Measurements from ENCODE around the gene PHLPP2. TPM values are rescaled to one million over a fixed set of nuclear protein-coding genes. Genes with fewer than 3 reads are reported as not detected.
"Not testable (repeated sequence)": the region's sequence is repeated elsewhere in the genome, so short reads cannot be mapped to it uniquely, and the experiment has no call there.

The PHLPP2 gene
- total RNA-seq, 1 experiment from 2014 or later = 4.4 TPM

DNA sequence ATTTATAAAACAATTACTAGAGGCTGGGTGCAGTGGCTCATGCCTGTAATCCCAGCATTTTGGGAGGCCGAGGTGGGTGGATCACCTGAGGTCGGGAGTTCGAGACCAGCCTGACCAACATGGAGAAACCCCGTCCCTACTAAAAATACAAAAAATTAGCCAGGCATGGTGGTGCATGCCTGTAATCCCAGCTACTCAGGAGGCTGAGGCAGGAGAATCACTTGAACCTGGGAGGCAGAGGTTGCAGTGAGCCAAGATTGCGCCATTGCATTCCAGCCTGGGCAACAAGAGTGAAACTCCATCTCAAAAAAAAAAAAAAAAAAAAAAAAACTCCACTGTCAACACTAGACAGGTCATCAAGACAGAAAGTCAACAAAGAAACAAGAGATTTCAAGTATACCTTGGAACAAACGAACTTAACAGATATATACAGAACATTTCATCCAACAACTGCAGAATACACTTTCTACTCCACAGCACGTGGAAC is 129.1 kb downstream of the PHLPP2 start:
- BruUV-seq (replicated peaks); CTCF ChIA-PET; H4K20me1 ChIP-seq (ENCODE audit: low read length); H3K27me3 ChIP-seq (ENCODE audit: low read length); H3K9me3 ChIP-seq (ENCODE audit: low read length); H3K79me2 ChIP-seq (ENCODE audit: low read length); POLR2A ChIA-PET (ENCODE audit: unreplicated experiment); DNase-seq; H3K9ac ChIP-seq (ENCODE audit: low read length); H3K4me3 ChIP-seq (ENCODE audit: low read length); intact Hi-C loops (cut with micrococcal nuclease); H2AFZ ChIP-seq (ENCODE audit: low read length); H3K4me2 ChIP-seq (ENCODE audit: low read length); H3K9me2 ChIP-seq (replicated peaks; ENCODE audit: low read length); H3K4me1 ChIP-seq (ENCODE audit: insufficient read depth, low read length); ATAC-seq; H3K36me3 ChIP-seq (ENCODE audit: low read depth, low read length); H3F3A ChIP-seq (ENCODE audit: low read length, unreplicated experiment); H3K27ac ChIP-seq (ENCODE audit: low read length): not testable (repeated sequence)

Other genes starting within 250 kb of the PHLPP2 start
- 0.40 and 1.5 TPM in 2 replicates for gene ZNF19, start 235.4 kb downstream of the PHLPP2 start, total RNA-seq (2014; rRNA removed)
- gene CHST4, start 198.3 kb downstream of the PHLPP2 start, total RNA-seq (2014; rRNA removed) = not detected in 2 replicates
- not detected in 2 replicates for gene TAT, start 147.6 kb downstream of the PHLPP2 start, total RNA-seq (2014; rRNA removed)
- gene MARVELD3, start 98.5 kb downstream of the PHLPP2 start, total RNA-seq (2014; rRNA removed) = 7.4 and 14.6 TPM in 2 replicates
- 51.1 and 51.2 TPM in 2 replicates for gene AP1G1, start 84.1 kb upstream of the PHLPP2 start, total RNA-seq (2014; rRNA removed)
- 8.5 and 9.2 TPM in 2 replicates for gene ATXN1L, start 121.3 kb upstream of the PHLPP2 start, total RNA-seq (2014; rRNA removed)
- gene ZNF821, start 159.5 kb upstream of the PHLPP2 start, total RNA-seq (2014; rRNA removed) = 4.7 and 5.4 TPM in 2 replicates
- 75.2 and 86.4 TPM in 2 replicates for gene IST1, start 170.8 kb upstream of the PHLPP2 start, total RNA-seq (2014; rRNA removed)